ENCODE measurements around the gene WDR62.
"Not testable (repeated sequence)": the region's sequence is repeated elsewhere in the genome, so short reads cannot be mapped to it uniquely, and the experiment has no call there.

Gene WDR62

DNA sequence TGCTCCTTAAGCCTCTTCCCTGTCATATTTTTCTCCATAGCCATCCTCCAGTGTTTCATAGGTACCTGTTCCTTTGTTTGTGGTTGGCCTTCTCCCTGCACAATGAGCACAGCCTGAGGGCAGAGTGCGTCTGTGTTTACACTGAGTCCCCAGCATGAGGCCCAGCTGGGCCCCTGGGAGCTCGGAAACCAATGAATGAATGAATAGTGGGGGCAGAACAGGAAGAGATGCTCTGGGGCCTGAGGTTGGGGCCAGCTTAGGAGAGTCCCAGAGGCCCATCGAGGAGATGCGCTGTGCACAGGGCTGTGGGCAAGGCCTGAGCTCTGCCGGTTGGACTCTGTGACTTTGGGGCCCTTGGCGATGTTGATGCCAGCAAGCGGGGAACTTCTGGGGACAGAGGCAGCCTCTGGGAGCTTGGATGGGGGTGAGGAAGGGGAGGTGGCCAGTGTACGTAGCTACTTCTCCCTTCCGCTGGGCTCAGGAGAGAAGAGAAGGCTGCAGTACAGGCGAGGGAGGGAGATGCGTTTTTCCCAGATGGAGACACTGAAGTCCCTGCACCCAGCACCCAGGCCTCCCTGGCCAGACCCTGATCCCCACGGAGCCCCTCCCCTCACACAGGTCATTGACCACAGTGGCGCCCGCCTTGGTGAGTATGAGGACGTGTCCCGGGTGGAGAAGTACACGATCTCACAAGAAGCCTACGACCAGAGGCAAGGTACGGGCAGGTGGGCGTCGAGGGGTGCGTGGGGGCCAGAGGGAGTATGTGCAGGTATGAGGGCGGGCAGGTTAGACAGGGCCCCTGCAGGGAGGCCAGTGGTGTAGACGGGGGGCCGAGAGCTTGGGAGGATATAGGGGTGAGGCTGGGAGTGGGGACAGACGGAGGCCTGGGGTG, 65.6 kb downstream of the WDR62 start:
- no peaks in the 10 kb centered on the region for H3K9me3 ChIP-seq (ENCODE audit: control insufficient read depth, low read length)
- peaks cover 59% of the 10 kb centered on the region for H3K36me3 ChIP-seq (ENCODE audit: control insufficient read depth, insufficient read depth, low read length)
- DNase-seq = no peak
- H3K27me3 ChIP-seq (replicated peaks; ENCODE audit: control insufficient read depth, insufficient read depth, low read length, poor library complexity, severe bottlenecking) = no peaks in the 10 kb centered on the region
- H3K27ac ChIP-seq (ENCODE audit: insufficient read depth, low read length, poor library complexity, severe bottlenecking) = no peak overlapping the region
- peaks cover 11% of the 10 kb centered on the region for H3K4me1 ChIP-seq (ENCODE audit: control insufficient read depth, insufficient read depth, low read length, poor library complexity, severe bottlenecking)
- no peak overlapping the region for H3K4me3 ChIP-seq (ENCODE audit: insufficient read depth, low read depth, low read length, poor library complexity, severe bottlenecking)

DNA sequence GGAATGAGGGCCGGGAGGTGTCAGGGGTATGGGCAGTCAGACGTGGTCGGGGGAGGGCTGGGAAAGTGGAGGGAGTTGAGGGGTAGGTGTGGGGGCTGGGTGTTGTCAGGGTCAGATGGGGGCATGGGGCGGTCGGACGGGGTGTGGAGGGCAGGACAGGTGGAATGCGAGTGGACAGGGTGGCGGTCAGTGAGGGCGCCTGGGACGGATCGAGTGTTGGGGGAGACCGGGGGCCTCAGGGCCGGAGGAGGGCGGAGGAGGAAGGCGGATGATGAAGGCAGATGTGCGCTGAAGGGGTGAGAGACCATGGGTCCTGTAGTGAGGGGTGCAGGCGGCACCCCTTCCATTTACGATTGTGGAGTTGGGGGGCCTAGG, 66.3 kb downstream of the WDR62 start:
- Histone ChIP-seq H3K36me3 (ENCODE audit: control insufficient read depth, insufficient read depth, low read length) (peaks cover 65% of the 10 kb centered on the region), H3K4me1 (ENCODE audit: control insufficient read depth, insufficient read depth, low read length, poor library complexity, severe bottlenecking) (peaks cover 6% of the 10 kb centered on the region)

DNA sequence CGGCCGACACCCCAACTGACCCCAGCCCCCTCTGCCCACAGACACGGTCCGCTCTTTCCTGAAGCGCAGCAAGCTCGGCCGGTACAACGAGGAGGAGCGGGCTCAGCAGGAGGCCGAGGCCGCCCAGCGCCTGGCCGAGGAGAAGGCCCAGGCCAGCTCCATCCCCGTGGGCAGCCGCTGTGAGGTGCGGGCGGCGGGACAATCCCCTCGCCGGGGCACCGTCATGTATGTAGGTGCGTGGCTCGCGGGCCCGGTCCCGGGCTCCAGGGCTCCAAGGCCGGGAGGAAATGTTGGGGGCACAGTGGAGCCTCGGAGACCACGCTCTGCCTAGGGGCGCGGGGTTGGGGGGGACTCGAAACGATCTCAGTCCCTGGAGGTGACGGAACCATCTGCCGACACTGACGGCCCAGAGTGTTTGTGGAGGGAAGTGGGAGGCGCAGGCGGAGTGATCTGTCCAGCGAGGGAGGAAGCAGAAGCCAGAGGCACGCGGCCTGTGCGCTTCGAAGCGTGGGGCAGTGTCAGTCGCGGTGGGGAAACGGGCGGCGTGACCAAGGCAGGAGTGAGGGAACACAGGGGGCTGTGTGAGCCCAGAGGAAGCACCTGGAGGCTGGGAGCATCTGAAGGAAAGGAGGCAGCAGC, 66.9 kb downstream of the WDR62 start:
- no peaks in the 10 kb centered on the region for H3K27me3 ChIP-seq (replicated peaks; ENCODE audit: control insufficient read depth, insufficient read depth, low read length, poor library complexity, severe bottlenecking)
- DNase-seq = no peak

More for the DNA sequence above, 66.3 kb downstream of the WDR62 start:
- no peak for DNase-seq
- Histone ChIP-seq H3K27ac (ENCODE audit: insufficient read depth, low read length, poor library complexity, severe bottlenecking) (no peak overlapping the region), H3K9me3 (ENCODE audit: control insufficient read depth, low read length) (no peaks in the 10 kb centered on the region), H3K27me3 (replicated peaks; ENCODE audit: control insufficient read depth, insufficient read depth, low read length, poor library complexity, severe bottlenecking) (no peaks in the 10 kb centered on the region), H3K4me3 (ENCODE audit: insufficient read depth, low read depth, low read length, poor library complexity, severe bottlenecking) (no peak overlapping the region)

DNA sequence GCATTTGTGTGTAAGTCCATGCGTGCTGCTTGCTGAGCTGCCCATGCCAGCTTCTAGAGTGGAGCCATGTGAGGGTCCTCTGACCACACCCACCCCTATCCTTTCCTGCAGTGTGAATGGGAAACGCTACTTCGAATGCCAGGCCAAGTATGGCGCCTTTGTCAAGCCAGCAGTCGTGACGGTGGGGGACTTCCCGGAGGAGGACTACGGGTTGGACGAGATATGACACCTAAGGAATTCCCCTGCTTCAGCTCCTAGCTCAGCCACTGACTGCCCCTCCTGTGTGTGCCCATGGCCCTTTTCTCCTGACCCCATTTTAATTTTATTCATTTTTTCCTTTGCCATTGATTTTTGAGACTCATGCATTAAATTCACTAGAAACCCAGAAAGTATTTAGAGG, 70.9 kb downstream of the WDR62 start:
- no peaks in the 10 kb centered on the region for H3K9me3 ChIP-seq (ENCODE audit: control insufficient read depth, low read length)
- no peak for DNase-seq
- H3K4me3 ChIP-seq (ENCODE audit: insufficient read depth, low read depth, low read length, poor library complexity, severe bottlenecking) = no peak overlapping the region
- peaks cover 37% of the 10 kb centered on the region for H3K36me3 ChIP-seq (ENCODE audit: control insufficient read depth, insufficient read depth, low read length)
- no peaks in the 10 kb centered on the region for H3K4me1 ChIP-seq (ENCODE audit: control insufficient read depth, insufficient read depth, low read length, poor library complexity, severe bottlenecking)
- H3K27me3 ChIP-seq (replicated peaks; ENCODE audit: control insufficient read depth, insufficient read depth, low read length, poor library complexity, severe bottlenecking) = no peaks in the 10 kb centered on the region
- no peak overlapping the region for H3K27ac ChIP-seq (ENCODE audit: insufficient read depth, low read length, poor library complexity, severe bottlenecking)

More for the DNA sequence above, 66.9 kb downstream of the WDR62 start:
- Histone ChIP-seq H3K4me1 (ENCODE audit: control insufficient read depth, insufficient read depth, low read length, poor library complexity, severe bottlenecking) (no peaks in the 10 kb centered on the region), H3K9me3 (ENCODE audit: control insufficient read depth, low read length) (no peaks in the 10 kb centered on the region), H3K27ac (ENCODE audit: insufficient read depth, low read length, poor library complexity, severe bottlenecking) (no peak overlapping the region), H3K4me3 (ENCODE audit: insufficient read depth, low read depth, low read length, poor library complexity, severe bottlenecking) (no peak overlapping the region), H3K36me3 (ENCODE audit: control insufficient read depth, insufficient read depth, low read length) (peaks cover 65% of the 10 kb centered on the region)

DNA sequence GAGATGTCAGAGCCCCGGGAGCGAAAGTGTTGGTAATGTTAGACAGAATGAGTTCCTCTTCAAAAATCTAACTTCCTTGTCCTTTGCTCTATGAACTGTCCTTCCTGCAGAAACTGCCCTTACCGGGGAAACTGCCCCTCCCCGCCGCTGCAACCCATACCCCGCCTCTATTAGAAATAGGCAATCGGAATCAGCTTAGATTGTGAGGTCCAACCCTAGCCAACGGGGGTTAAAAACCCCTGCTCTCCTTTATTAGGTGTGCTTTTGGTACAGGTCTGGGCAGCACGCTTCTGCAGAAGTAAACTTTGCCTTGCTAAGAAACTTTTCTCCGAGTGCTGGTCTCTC, 73.7 kb downstream of the WDR62 start:
- Histone ChIP-seq H3K27me3 (replicated peaks; ENCODE audit: control insufficient read depth, insufficient read depth, low read length, poor library complexity, severe bottlenecking) (no peaks in the 10 kb centered on the region), H3K4me1 (ENCODE audit: control insufficient read depth, insufficient read depth, low read length, poor library complexity, severe bottlenecking) (no peaks in the 10 kb centered on the region), H3K36me3 (ENCODE audit: control insufficient read depth, insufficient read depth, low read length) (peaks cover 19% of the 10 kb centered on the region), H3K4me3 (ENCODE audit: insufficient read depth, low read depth, low read length, poor library complexity, severe bottlenecking) (peak overlapping the region; percentile 57), H3K27ac (ENCODE audit: insufficient read depth, low read length, poor library complexity, severe bottlenecking) (peak overlapping the region; percentile 66), H3K9me3 (ENCODE audit: control insufficient read depth, low read length) (no peaks in the 10 kb centered on the region)
- DNase-seq = no peak

DNA sequence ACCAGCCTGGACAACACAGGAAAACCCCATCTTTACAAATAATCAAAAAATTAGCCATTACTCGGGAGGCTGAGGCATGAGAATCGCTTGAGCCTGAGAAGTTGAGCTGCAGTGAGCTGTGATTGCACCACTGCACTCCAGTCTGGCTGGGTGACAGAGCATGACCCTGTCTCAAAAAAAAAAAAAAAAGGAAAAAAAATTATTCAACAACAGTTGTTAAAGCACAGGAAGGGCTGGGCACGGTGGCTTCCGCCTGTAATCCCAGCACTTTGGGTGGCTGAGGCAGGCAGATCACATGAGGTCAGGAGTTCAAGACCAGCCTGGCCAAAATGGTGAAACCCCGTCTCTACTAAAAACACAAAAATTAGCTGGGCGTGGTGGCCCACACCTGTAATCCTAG, 76.5 kb downstream of the WDR62 start:
- H3K4me1 ChIP-seq (ENCODE audit: control insufficient read depth, insufficient read depth, low read length, poor library complexity, severe bottlenecking); H3K9me3 ChIP-seq (ENCODE audit: control insufficient read depth, low read length); H3K4me3 ChIP-seq (ENCODE audit: insufficient read depth, low read depth, low read length, poor library complexity, severe bottlenecking); H3K36me3 ChIP-seq (ENCODE audit: control insufficient read depth, insufficient read depth, low read length); H3K27ac ChIP-seq (ENCODE audit: insufficient read depth, low read length, poor library complexity, severe bottlenecking); H3K27me3 ChIP-seq (replicated peaks; ENCODE audit: control insufficient read depth, insufficient read depth, low read length, poor library complexity, severe bottlenecking): not testable (repeated sequence)
- peak in 1 of 3 donors; percentile 4 for DNase-seq

DNA sequence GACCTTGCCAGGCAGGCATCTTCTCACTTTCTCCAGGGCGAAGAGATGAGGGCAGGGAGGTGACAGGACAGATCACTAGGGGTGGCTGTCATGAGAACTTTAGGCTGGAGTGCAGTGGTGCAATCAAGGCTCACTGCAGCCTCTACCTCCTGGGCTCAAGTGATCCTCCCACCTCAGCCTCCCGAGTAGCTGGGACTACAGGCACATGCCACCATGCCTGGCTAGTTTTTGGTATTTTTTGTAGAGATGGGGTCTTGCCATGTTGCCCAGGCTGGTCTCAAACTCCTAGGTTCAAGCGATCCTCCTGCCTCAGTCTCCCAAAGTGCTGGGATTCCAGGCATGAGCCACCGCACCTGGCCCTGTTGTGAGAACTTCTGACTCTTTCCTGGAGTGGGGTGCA, 80.2 kb downstream of the WDR62 start:
- H3K27me3 ChIP-seq (replicated peaks; ENCODE audit: control insufficient read depth, insufficient read depth, low read length, poor library complexity, severe bottlenecking); H3K9me3 ChIP-seq (ENCODE audit: control insufficient read depth, low read length); H3K4me3 ChIP-seq (ENCODE audit: insufficient read depth, low read depth, low read length, poor library complexity, severe bottlenecking); H3K36me3 ChIP-seq (ENCODE audit: control insufficient read depth, insufficient read depth, low read length); H3K4me1 ChIP-seq (ENCODE audit: control insufficient read depth, insufficient read depth, low read length, poor library complexity, severe bottlenecking); H3K27ac ChIP-seq (ENCODE audit: insufficient read depth, low read length, poor library complexity, severe bottlenecking); DNase-seq: not testable (repeated sequence)

DNA sequence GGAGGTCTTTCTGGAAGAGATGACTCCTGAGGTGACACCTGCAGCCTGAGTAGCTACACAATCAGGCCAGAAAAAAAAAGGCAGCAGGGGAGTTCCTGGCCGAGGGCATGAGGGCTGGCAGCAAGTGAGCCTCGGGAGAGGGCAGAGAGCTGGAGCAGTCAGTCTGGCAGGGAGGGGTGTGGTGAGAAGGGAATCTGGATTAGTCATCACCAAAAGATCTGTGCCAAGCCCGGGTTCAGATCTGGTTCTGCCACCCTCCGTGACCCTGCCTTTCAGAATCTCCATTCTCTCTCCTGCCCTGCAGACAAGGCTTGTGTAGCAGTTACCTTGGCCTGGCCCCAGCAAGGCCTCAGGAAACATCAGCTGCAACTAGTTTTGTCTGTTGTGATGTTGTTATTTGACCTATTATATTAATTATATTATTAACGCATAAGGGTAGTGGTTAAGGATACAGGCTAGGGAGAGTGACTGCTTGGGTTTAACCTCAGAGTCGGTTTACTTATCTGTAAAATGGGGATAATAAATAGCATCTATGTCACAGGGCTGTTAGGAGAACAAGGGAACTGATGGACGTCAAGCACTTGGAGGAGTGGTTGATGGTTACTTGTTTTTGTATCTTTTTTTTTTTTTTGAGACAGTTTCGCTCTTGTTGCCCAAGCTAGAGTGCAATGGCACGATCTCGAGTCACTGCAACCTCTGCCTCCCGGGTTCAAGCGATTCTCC, 82.4 kb downstream of the WDR62 start:
- Histone ChIP-seq H3K36me3 (ENCODE audit: control insufficient read depth, insufficient read depth, low read length) (peaks cover 4% of the 10 kb centered on the region), H3K4me3 (ENCODE audit: insufficient read depth, low read depth, low read length, poor library complexity, severe bottlenecking) (no peak overlapping the region), H3K9me3 (ENCODE audit: control insufficient read depth, low read length) (no peaks in the 10 kb centered on the region), H3K4me1 (ENCODE audit: control insufficient read depth, insufficient read depth, low read length, poor library complexity, severe bottlenecking) (peaks cover 5% of the 10 kb centered on the region), H3K27me3 (replicated peaks; ENCODE audit: control insufficient read depth, insufficient read depth, low read length, poor library complexity, severe bottlenecking) (no peaks in the 10 kb centered on the region), H3K27ac (ENCODE audit: insufficient read depth, low read length, poor library complexity, severe bottlenecking) (no peak overlapping the region)
- no peak for DNase-seq

DNA sequence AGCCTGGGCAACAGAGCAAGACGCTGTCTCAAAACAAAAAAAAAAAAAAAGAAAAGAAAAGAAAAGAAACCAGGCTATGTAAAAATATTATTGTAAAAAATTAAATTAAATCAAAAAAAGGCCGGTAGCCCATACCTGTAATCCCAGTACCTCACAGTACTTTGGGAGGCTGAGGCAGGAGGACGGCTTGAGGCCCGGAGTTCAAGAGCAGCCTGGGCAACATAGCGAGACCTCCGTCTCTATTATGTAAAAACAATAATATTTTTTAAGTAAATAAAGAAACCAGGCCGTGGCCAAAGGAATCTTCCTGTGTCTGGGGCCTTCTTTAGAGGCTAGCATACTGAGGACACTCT, 84.4 kb downstream of the WDR62 start:
- H3K4me3 ChIP-seq (ENCODE audit: insufficient read depth, low read depth, low read length, poor library complexity, severe bottlenecking) = peak overlapping the region; percentile 83
- no peak for DNase-seq
- peak overlapping the region; percentile 81 for H3K27ac ChIP-seq (ENCODE audit: insufficient read depth, low read length, poor library complexity, severe bottlenecking)
- peaks cover 15% of the 10 kb centered on the region for H3K36me3 ChIP-seq (ENCODE audit: control insufficient read depth, insufficient read depth, low read length)
- H3K9me3 ChIP-seq (ENCODE audit: control insufficient read depth, low read length) = no peaks in the 10 kb centered on the region
- peaks cover 5% of the 10 kb centered on the region for H3K4me1 ChIP-seq (ENCODE audit: control insufficient read depth, insufficient read depth, low read length, poor library complexity, severe bottlenecking)
- no peaks in the 10 kb centered on the region for H3K27me3 ChIP-seq (replicated peaks; ENCODE audit: control insufficient read depth, insufficient read depth, low read length, poor library complexity, severe bottlenecking)
